Hepatocyte (in vitro differentiated cells): Measurements from ENCODE around the gene ERC2. TPM values are rescaled to one million over a fixed set of nuclear protein-coding genes. Genes with fewer than 3 reads are reported as not detected.

Source experiments
- DNase-seq: peaks from one replicate; pipeline ENCODE4 v3.0.0-alpha.2; 2016; ENCODE audit warnings: low spot score
- H2AFZ ChIP-seq: fragments of 200-600 bp; sonication (generic); 2 replicates; pipeline ENCODE4 v1.6.0; 2016; ENCODE audit warnings: antibody characterized with exemption, mild to moderate bottlenecking
- H3K27ac ChIP-seq: fragments of 200-600 bp; sonication (generic); 2 replicates; pipeline ENCODE4 v1.5.1; 2016; ENCODE audit warnings: mild to moderate bottlenecking
- H3K27me3 ChIP-seq: fragments of 200-600 bp; sonication (generic); 2 replicates; pipeline ENCODE4 v1.6.1; 2016
- H3K36me3 ChIP-seq: fragments of 200-600 bp; sonication (generic); replicated peaks from 2 replicates; pipeline ENCODE4 v1.5.1; 2016; ENCODE audit warnings: low read depth; ENCODE audit not compliant: insufficient read depth
- H3K4me1 ChIP-seq: fragments of 200-600 bp; sonication (generic); 2 replicates; pipeline ENCODE4 v1.5.1; 2016; ENCODE audit warnings: mild to moderate bottlenecking, moderate library complexity; ENCODE audit not compliant: insufficient read depth
- H3K4me2 ChIP-seq: fragments of 200-600 bp; sonication (generic); 2 replicates; pipeline ENCODE4 v1.6.0; 2016
- H3K4me3 ChIP-seq: fragments of 200-600 bp; sonication (generic); 2 replicates; pipeline ENCODE4 v1.5.1; 2016; ENCODE audit warnings: mild to moderate bottlenecking
- H3K79me2 ChIP-seq: fragments of 200-600 bp; sonication (generic); 2 replicates; pipeline ENCODE4 v1.6.0; 2017; ENCODE audit warnings: mild to moderate bottlenecking
- H3K9me2 ChIP-seq: fragments of 200-600 bp; sonication (generic); replicated peaks from 2 replicates; pipeline ENCODE4 v1.6.0; 2017; ENCODE audit warnings: mild to moderate bottlenecking; ENCODE audit not compliant: insufficient read depth
- H3K9me3 ChIP-seq: fragments of 200-600 bp; sonication (generic); 2 replicates; pipeline ENCODE4 v1.5.1; 2016; ENCODE audit warnings: low read depth, mild to moderate bottlenecking
- H4K20me1 ChIP-seq: fragments of 200-600 bp; sonication (generic); 2 replicates; pipeline ENCODE4 v1.6.0; 2016; ENCODE audit warnings: mild to moderate bottlenecking; ENCODE audit not compliant: insufficient read depth, poor library complexity, severe bottlenecking
- CTCF ChIP-seq: fragments of 200-600 bp; sonication (generic); IDR thresholded peaks from 2 replicates; pipeline ENCODE4 v1.5.1; 2016; ENCODE audit warnings: antibody characterized with exemption, mild to moderate bottlenecking; ENCODE audit not compliant: poor library complexity
- EZH2 ChIP-seq: fragments of 200-600 bp; sonication (generic); IDR thresholded peaks from 2 replicates; pipeline ENCODE4 v1.6.1; 2016; ENCODE audit warnings: antibody characterized with exemption, mild to moderate bottlenecking, borderline replicate concordance
- EZH2phosphoT487 ChIP-seq: fragments of 200-600 bp; sonication (generic); IDR thresholded peaks from one replicate; pipeline ENCODE4 v1.6.1; 2018; ENCODE audit warnings: antibody characterized with exemption, mild to moderate bottlenecking, low read depth, moderate library complexity; ENCODE audit not compliant: unreplicated experiment, severe bottlenecking
- WGBS: methylation state at CpG from one replicate; pipeline ENCODE4 v1.1.6; 2016; ENCODE audit warnings: low lambda C conversion rate; ENCODE audit errors: missing lambda C conversion rate; 5-methylcytosine and 5-hydroxymethylcytosine counted together
- polyA plus RNA-seq: library from polyadenylated mRNA; unstranded; fragments of >200 nt; fragmentation: Nextera tagmentation; extraction: Ambion mirVana; gene quantifications from 2 replicates; pipeline ENCODE4 v1.2.1, GENCODE V29; 2016
- total RNA-seq: library from RNA; depleted of rRNA; stranded (reverse); fragments of >200 nt; gene quantifications from 2 replicates; pipeline ENCODE4 v1.2.3, GENCODE V29; 2014

Gene ERC2
- total and polyA plus RNA-seq, 2 experiments from 2014 or later = 1.2 to 5.3 TPM

GRCh38 chr3:55488398-55489055, 979.7 kb downstream of the ERC2 start:
- no peaks in the 10 kb centered on the region for H3K9me3 ChIP-seq
- no peaks in the 10 kb centered on the region for H4K20me1 ChIP-seq
- DNase-seq = peak; percentile 91
- TF ChIP-seq EZH2phosphoT487 = no peak
- peaks cover 42% of the 10 kb centered on the region for H3K79me2 ChIP-seq
- H3K9me2 ChIP-seq = no peaks in the 10 kb centered on the region
- H3K4me3 ChIP-seq = peak overlapping the region; percentile 69
- WGBS = under 1% methylated on average over 29 of the region's 30 CpGs
- peak overlapping the region; percentile 98 for H3K27ac ChIP-seq
- peak overlapping the region; percentile 85 for H3K4me2 ChIP-seq
- peak overlapping the region; percentile 40 for H2AFZ ChIP-seq
- no peaks in the 10 kb centered on the region for H3K27me3 ChIP-seq
- peaks cover 28% of the 10 kb centered on the region for H3K4me1 ChIP-seq
- H3K36me3 ChIP-seq = no peaks in the 10 kb centered on the region

- peaks cover 28% of the 10 kb centered on the region for H3K4me1 ChIP-seq
- H3K36me3 ChIP-seq = no peaks in the 10 kb centered on the region
- peak overlapping the region; percentile 85 for H3K4me2 ChIP-seq
- peak overlapping the region; percentile 69 for H3K4me3 ChIP-seq
- no peaks in the 10 kb centered on the region for H3K27me3 ChIP-seq
- H2AFZ ChIP-seq = peak overlapping the region; percentile 40
- H3K9me2 ChIP-seq = no peaks in the 10 kb centered on the region
- H3K79me2 ChIP-seq = peaks cover 51% of the 10 kb centered on the region
- WGBS = under 1% methylated on average over 48 of the region's 71 CpGs
- no peaks in the 10 kb centered on the region for H3K9me3 ChIP-seq
- peak; percentile 57 for DNase-seq
- peak; percentile 4 for TF ChIP-seq CTCF
- TF ChIP-seq EZH2 = no peak
- no peak for TF ChIP-seq EZH2phosphoT487
- peak overlapping the region; percentile 98 for H3K27ac ChIP-seq
- no peaks in the 10 kb centered on the region for H4K20me1 ChIP-seq
These were observed 980.7 kb downstream of the ERC2 start for GRCh38 chr3:55487381-55488241.

- H4K20me1 ChIP-seq = no peaks in the 10 kb centered on the region
- 2% methylated on average over 32 of the region's 52 CpGs for WGBS
- peak; percentile 63 for DNase-seq
- no peaks in the 10 kb centered on the region for H3K9me3 ChIP-seq
- peaks cover 28% of the 10 kb centered on the region for H3K4me1 ChIP-seq
- no peaks in the 10 kb centered on the region for H3K36me3 ChIP-seq
- peak within 1 kb of the TSS; percentile 40 for H2AFZ ChIP-seq
- H3K9me2 ChIP-seq = no peaks in the 10 kb centered on the region
- peak within 1 kb of the TSS; percentile 85 for H3K4me2 ChIP-seq
- no peaks in the 10 kb centered on the region for H3K27me3 ChIP-seq
- peak within 1 kb of the TSS; percentile 69 for H3K4me3 ChIP-seq
- peaks cover 58% of the 10 kb centered on the region for H3K79me2 ChIP-seq
- TF ChIP-seq EZH2phosphoT487 (no peak), EZH2 (peak; percentile 8)
- H3K27ac ChIP-seq = peak within 1 kb of the TSS; percentile 98
These were observed 981.3 kb downstream of the ERC2 start, which contains the start of gene WNT5A for GRCh38 chr3:55486857-55487380. Gene WNT5A, minus strand, starts transcription at chr3:55487306. Its CDS starts 321 bp downstream, at chr3:55486985.

- H3K27me3 ChIP-seq = no peaks in the 10 kb centered on the region
- peaks cover 27% of the 10 kb centered on the region for H3K4me1 ChIP-seq
- no peaks in the 10 kb centered on the region for H3K36me3 ChIP-seq
- H3K9me3 ChIP-seq = no peaks in the 10 kb centered on the region
- DNase-seq = peak; percentile 72
- H3K9me2 ChIP-seq = no peaks in the 10 kb centered on the region
- peak overlapping the region; percentile 18 for H2AFZ ChIP-seq
- 2% methylated on average over 45 of the region's 49 CpGs for WGBS
- peak; percentile 32 for TF ChIP-seq EZH2
- TF ChIP-seq CTCF = no peak
- no peak for TF ChIP-seq EZH2phosphoT487
- peak overlapping the region; percentile 98 for H3K27ac ChIP-seq
- H4K20me1 ChIP-seq = no peaks in the 10 kb centered on the region
- peak overlapping the region; percentile 69 for H3K4me3 ChIP-seq
- H3K79me2 ChIP-seq = peaks cover 64% of the 10 kb centered on the region
- H3K4me2 ChIP-seq = peak overlapping the region; percentile 85
These were observed 982.0 kb downstream of the ERC2 start for GRCh38 chr3:55486101-55486856.
